Measurements from ENCODE around the gene PTPRJ. TPM values are rescaled to one million over a fixed set of nuclear protein-coding genes. Genes with fewer than 3 reads are reported as not detected.

Gene PTPRJ
- total and polyA plus RNA-seq, 2 donors, result 3.1 to 18.2 TPM

DNA sequence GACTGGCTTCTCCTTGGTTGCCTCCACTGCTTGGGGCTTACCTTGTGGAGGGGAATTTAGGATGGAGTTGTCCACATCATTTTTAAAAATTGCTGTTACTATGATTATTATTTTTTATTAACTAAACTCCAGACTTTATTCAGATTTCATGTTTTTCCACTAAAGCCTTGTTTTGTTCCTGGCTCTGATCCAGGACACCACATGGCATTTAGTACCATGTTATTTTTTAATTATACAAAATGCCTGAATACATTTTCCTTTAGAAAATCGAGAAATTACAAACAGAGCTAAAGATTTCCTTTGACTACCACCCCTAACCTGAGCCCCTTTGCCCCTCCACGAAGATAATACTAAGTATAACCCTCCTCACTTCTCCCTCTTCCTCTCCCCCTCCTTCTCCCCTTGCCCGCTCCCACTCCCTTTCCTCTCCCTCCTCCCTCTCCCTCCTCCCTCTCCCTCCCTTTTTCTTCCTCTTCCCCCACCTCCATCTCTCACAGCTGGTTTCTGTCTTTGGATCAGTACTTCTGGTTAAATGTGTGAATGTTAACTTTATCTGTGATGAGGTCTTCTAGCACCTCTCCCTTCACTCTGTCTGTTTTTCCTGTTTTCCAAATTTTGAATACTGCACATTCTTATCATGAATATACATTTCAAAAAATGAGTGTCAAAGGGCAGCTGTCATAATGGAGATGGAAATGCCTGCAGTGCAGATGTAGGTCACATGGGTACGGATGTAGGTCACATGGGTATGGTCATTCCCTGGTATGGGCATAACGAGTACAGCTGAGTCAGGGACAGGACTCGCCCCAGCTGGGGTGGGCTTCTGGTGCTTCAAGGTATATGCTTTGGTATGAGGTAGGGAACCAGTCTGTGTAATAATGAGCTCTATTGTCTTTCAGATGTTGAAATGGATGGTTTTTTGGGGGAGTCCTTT lies 181.9 kb downstream of the PTPRJ start:
- H3K36me3 ChIP-seq (ENCODE audit: insufficient read depth), result peaks cover 2% of the 10 kb centered on the region
- H3K27ac ChIP-seq (ENCODE audit: low read depth), result no peak overlapping the region
- WGBS, result 63% methylated on average over 6 of the region's 6 CpGs
- no peak for DNase-seq (ENCODE audit: extremely low spot score)
- H3K4me1 ChIP-seq (ENCODE audit: insufficient read depth), result no peaks in the 10 kb centered on the region
- no peak overlapping the region for H3K4me3 ChIP-seq (ENCODE audit: low read depth, low read length)

DNA sequence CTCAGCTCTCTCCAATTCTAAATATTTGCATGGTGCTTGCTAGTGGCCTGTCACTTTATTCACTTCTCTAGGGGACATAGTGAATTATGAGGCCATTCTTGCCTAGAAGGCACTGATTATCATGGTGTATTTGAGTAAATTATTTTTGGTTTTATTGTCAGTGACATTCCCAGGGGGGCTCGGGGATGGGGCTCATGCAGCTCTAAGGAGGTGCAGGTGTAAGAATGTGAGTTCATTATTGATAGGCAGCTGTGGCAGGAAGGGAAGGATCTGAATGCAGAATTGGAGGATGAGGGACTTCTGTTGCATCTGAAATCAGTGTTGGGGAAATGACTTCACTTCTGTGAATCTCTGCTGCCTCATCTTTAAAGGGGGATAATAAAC lies 182.5 kb downstream of the PTPRJ start:
- no peaks in the 10 kb centered on the region for H3K4me1 ChIP-seq (ENCODE audit: insufficient read depth)
- DNase-seq (ENCODE audit: extremely low spot score), result no peak
- H3K27ac ChIP-seq (ENCODE audit: low read depth), result no peak overlapping the region
- WGBS, result 76% methylated on average over 1 of the region's 1 CpG
- H3K4me3 ChIP-seq (ENCODE audit: low read depth, low read length), result no peak overlapping the region
- H3K36me3 ChIP-seq (ENCODE audit: insufficient read depth), result peaks cover 2% of the 10 kb centered on the region

DNA sequence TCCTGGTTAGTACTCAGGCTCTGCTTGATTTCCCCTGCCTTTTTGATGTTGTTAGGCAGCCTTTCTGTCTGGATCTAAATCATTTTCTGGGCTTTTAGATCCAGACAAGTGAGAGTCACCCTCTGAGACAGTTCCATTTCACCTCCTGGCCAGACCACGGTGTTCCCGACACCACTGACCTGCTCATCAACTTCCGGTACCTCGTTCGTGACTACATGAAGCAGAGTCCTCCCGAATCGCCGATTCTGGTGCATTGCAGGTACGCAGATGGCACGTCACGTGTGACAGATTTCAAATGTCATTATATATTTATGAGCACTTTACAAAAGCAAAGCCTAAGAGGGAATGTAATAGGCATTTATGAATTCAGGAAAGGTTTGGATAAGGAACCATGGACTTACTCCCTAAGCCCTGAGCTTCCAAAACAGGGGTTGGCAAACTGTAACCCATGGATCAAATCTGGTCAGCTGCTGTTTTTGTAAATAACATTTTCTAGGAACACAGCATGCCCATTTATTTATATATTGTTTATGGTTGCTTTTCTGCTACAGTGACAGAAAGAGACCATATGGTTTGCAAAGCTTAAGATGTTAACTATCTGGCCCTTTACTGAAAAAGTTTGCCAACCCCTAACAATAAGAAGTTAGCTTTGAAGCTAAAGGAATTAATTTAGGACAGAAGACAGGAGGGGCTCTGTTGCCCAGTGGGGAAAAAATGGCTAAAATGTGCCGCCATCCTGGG lies 183.2 kb downstream of the PTPRJ start:
- WGBS, result 89% methylated on average over 12 of the region's 12 CpGs
- DNase-seq (ENCODE audit: extremely low spot score), result no peak
- H3K27ac ChIP-seq (ENCODE audit: low read depth), result no peak overlapping the region
- no peak overlapping the region for H3K4me3 ChIP-seq (ENCODE audit: low read depth, low read length)
- H3K4me1 ChIP-seq (ENCODE audit: insufficient read depth), result no peaks in the 10 kb centered on the region
- peaks cover 2% of the 10 kb centered on the region for H3K36me3 ChIP-seq (ENCODE audit: insufficient read depth)

DNA sequence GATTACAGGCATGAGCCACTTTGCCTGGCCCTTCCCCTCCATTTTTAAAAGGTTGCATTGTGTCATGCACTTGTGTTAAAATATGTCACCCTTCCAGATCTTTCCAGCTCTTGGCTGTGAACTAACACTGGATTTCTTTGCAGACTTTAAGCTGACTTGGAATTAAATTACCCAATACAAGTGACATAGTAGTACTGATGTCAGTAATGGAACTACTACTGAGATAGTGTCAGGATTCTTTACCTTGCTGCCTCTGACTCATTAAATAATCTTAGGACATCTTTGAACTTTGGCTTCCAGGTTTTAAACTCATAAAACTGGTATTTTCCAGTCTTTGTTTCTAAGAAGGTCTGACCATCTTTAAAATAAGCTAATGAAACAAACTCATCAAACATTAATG lies 184.5 kb downstream of the PTPRJ start:
- no peak for DNase-seq (ENCODE audit: extremely low spot score)
- Histone ChIP-seq H3K27ac (ENCODE audit: low read depth) (no peak overlapping the region), H3K36me3 (ENCODE audit: insufficient read depth) (peaks cover 2% of the 10 kb centered on the region), H3K4me1 (ENCODE audit: insufficient read depth) (no peaks in the 10 kb centered on the region), H3K4me3 (ENCODE audit: low read depth, low read length) (no peak overlapping the region)

DNA sequence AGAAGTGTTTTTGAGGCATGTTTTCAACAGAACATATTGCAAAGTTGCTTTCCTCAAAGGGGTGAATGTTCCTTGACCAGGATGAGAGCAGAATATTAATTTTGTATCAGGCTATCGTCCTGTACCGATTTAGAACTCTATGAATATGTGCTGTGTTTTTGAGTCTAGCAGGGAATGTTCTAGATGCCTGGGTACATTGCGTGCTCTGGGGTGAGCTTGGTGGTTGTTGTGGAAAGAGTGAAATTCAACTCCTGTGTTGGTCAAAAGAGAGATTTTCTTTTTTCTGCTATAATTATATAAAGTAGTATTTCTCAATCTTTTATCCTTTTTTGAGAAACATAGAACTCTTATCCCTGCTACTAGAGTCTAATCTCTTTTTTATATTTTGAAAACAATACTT lies 185.1 kb downstream of the PTPRJ start:
- peaks cover 2% of the 10 kb centered on the region for H3K36me3 ChIP-seq (ENCODE audit: insufficient read depth)
- DNase-seq (ENCODE audit: extremely low spot score), result no peak
- H3K4me3 ChIP-seq (ENCODE audit: low read depth, low read length), result no peak overlapping the region
- WGBS, result 76% methylated on average over 3 of the region's 3 CpGs
- H3K4me1 ChIP-seq (ENCODE audit: insufficient read depth), result no peaks in the 10 kb centered on the region
- no peak overlapping the region for H3K27ac ChIP-seq (ENCODE audit: low read depth)

DNA sequence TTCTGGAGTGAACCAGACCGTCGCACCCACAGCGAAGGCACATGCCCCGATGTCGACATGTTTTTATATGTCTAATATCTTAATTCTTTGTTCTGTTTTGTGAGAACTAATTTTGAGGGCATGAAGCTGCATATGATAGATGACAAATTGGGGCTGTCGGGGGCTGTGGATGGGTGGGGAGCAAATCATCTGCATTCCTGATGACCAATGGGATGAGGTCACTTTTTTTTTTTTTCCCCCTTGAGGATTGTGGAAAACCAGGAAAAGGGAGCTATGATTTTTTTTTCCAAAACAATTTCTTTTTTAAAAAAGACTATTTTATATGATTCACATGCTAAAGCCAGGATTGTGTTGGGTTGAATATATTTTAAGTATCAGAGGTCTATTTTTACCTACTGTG lies 187.0 kb downstream of the PTPRJ start:
- no peak overlapping the region for H3K4me3 ChIP-seq (ENCODE audit: low read depth, low read length)
- H3K36me3 ChIP-seq (ENCODE audit: insufficient read depth), result peaks cover 2% of the 10 kb centered on the region
- no peaks in the 10 kb centered on the region for H3K4me1 ChIP-seq (ENCODE audit: insufficient read depth)
- no peak for DNase-seq (ENCODE audit: extremely low spot score)
- 87% methylated on average over 6 of the region's 6 CpGs for WGBS
- no peak overlapping the region for H3K27ac ChIP-seq (ENCODE audit: low read depth)

DNA sequence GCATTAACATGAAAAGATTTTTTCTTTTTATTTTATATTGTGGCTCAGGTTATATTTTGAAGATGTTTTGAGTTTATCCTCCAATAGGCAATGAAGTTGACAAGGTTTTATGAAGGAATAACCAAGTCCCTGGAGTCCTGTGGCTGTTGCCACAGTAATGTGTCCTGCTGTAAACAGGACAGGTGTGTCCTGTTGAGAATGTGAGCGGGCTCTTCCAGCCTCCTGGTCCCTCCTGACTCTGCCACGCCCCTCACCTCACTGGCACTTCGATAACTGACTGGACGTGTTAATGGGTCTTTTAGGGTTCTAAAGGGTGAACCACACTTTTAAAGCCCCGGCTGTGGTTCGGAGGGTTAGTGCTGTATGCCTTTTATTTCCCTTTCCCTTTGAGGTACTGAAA lies 188.5 kb downstream of the PTPRJ start:
- no peaks in the 10 kb centered on the region for H3K4me1 ChIP-seq (ENCODE audit: insufficient read depth)
- H3K4me3 ChIP-seq (ENCODE audit: low read depth, low read length), result no peak overlapping the region
- peaks cover 2% of the 10 kb centered on the region for H3K36me3 ChIP-seq (ENCODE audit: insufficient read depth)
- no peak for DNase-seq (ENCODE audit: extremely low spot score)
- WGBS, result 87% methylated on average over 6 of the region's 6 CpGs
- H3K27ac ChIP-seq (ENCODE audit: low read depth), result no peak overlapping the region

DNA sequence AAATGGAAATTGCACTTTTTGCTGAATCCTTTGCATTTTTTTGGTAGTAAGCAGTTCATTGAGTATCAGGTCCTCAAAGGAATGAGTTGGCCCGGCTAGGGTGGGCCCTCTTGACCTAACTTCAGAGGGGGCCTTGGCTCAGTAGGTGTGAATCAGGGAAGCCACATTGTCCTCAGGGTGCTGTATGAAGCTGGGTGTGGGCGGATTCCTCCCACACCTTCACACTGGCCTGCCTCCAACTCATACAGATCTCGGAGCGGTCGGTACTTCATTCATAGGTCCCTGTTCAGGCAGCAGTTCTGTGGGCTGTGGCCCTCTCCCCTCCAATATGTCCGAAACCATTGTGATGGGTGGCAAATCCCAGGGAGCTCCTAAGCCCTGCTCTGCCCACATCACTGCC lies 188.9 kb downstream of the PTPRJ start:
- 52% methylated on average over 6 of the region's 6 CpGs for WGBS
- Histone ChIP-seq H3K27ac (ENCODE audit: low read depth) (no peak overlapping the region), H3K4me1 (ENCODE audit: insufficient read depth) (no peaks in the 10 kb centered on the region), H3K4me3 (ENCODE audit: low read depth, low read length) (no peak overlapping the region), H3K36me3 (ENCODE audit: insufficient read depth) (no peaks in the 10 kb centered on the region)
- DNase-seq (ENCODE audit: extremely low spot score), result no peak

DNA sequence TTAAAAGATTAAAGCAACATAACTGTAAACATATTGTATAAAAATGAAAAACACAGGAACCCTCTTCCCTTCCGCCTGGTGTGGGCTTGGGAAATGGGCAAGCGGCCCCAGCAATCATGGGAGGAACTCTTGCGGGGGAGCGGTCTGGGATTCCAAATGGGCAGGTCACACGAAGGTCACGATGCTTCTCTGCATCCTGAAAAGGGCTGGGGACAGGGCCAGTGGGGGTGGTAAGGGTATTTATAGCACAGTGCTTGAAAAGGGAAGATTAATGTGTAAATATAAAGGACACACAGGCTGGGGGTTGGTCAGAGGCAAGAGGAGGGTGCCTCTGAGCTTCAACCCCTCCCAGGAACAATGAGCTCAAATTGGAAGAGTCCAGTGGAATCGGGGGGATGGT lies 189.4 kb downstream of the PTPRJ start:
- 32% methylated on average over 7 of the region's 7 CpGs for WGBS
- H3K27ac ChIP-seq (ENCODE audit: low read depth), result no peak overlapping the region

DNA sequence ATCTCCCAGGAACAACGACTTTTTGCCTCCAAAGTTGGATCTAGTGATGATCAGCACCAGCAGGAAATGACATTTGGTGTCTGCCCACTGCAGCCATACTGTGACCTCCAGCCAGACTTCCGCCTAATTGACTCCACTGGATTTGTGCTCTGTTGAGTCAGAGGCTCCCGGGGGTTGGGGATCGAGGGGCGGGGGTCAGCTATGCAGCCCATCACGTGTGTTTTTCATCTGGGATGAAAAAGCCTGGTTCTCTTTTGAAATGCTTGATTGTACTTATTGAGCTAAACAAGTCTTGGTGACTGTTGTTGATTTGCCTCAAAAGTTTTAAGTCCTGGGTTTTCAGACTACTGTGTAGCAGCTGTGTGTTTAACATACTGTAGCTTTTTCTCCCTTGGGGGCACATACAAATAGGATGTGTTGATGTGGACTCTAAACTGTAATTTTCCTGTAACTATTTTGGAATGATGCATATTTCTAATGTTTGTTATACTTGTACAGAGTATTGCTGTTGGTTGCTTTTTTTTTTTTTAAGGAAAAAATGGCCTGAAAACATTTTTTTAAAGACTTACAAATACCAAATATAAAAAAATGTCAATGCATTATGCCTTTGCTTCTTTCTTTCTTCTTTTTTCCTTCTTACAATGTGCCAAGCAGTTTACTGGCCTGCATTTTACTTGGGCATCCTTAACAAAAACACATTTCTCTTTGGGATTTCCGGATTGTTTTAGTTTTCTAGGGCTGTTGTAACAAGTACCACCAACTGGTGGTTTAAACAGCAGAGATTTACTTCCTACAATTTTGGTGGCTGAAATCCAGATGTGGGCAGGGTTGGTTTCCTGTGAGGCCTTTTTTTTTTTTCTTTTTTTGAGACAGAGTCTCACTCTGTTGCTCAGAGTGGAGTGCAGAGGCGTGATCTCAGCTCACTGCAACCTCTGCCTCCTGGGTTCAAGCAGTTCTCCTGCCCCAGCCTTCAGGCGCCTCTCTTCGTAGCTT lies 190.2 kb downstream of the PTPRJ start:
- no peaks in the 10 kb centered on the region for H3K4me1 ChIP-seq (ENCODE audit: insufficient read depth)
- whole genome bisulfite sequencing, result 50% methylated on average over 10 of the region's 10 CpGs
- DNase-seq (ENCODE audit: extremely low spot score), result no peak
- no peak overlapping the region for H3K4me3 ChIP-seq (ENCODE audit: low read depth, low read length)
- H3K27ac ChIP-seq (ENCODE audit: low read depth), result no peak overlapping the region
- H3K36me3 ChIP-seq (ENCODE audit: insufficient read depth), result no peaks in the 10 kb centered on the region

More for the DNA sequence above, 189.4 kb downstream of the PTPRJ start:
- Histone ChIP-seq H3K36me3 (ENCODE audit: insufficient read depth) (no peaks in the 10 kb centered on the region), H3K4me1 (ENCODE audit: insufficient read depth) (no peaks in the 10 kb centered on the region), H3K4me3 (ENCODE audit: low read depth, low read length) (no peak overlapping the region)
- no peak for DNase-seq (ENCODE audit: extremely low spot score)

DNA sequence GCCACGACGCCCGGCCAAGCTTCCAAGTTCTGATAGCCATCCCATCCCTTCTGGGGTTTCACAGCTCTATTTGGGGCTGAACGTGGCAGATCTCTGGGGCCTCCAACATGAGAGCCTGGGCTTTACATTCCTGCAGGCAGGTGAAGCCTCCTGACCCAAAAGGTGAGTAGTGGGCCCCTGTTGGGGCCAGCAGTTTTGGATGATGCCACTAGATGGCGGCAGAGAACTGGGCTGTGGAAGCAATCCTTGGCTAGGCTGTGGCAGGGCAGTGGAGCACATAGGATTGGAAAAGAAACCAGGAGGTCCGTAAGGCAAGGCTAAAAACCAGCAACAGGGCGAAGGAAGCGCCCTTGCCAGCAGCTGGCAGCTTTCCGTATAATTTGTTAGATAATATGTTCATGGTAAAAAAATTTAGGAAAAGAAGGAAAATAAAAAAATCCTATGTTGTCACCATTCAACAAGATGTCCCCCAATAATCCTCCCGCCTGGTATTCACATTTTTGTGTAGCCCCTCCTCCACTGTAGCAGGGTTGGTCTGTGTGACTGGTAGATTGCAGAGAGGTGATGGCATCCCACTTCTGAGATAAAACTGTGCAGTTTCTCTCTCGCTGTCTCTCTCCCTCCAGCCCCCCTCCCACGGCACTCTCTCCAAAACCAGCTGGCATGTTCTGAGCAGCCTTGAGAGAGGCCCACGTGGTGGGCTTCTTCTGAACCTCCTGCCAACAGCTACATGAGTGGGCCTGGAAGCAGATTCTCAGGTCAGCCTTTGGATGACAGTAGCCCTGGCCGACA lies 192.7 kb downstream of the PTPRJ start:
- H3K4me1 ChIP-seq (ENCODE audit: insufficient read depth), result no peaks in the 10 kb centered on the region
- no peak for DNase-seq (ENCODE audit: extremely low spot score)
- H3K4me3 ChIP-seq (ENCODE audit: low read depth, low read length), result no peak overlapping the region
- no peak overlapping the region for H3K27ac ChIP-seq (ENCODE audit: low read depth)
- 35% methylated on average over 14 of the region's 14 CpGs for WGBS
- no peaks in the 10 kb centered on the region for H3K36me3 ChIP-seq (ENCODE audit: insufficient read depth)

DNA sequence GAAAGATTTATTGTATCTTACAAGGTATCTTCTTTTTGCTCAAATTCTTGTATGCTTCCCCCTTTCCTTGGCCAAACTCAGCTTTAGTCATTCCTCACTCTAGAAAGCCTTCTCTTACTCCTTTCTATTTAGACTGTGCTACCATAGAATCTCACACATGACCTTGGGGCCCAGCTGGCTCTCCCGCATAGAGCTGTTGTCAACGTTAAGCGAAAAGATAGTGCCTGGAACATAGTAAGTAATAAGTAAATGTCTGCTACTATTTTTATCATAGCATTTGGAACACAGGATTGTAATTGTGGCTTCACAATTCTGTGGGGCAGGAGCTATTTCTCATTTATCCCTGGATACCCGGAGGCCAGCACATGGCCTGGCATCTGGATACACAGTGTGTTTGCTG lies 197.3 kb downstream of the PTPRJ start:
- Histone ChIP-seq H3K4me3 (ENCODE audit: low read depth, low read length) (no peak overlapping the region), H3K4me1 (ENCODE audit: insufficient read depth) (no peaks in the 10 kb centered on the region), H3K36me3 (ENCODE audit: insufficient read depth) (no peaks in the 10 kb centered on the region), H3K27ac (ENCODE audit: low read depth) (no peak overlapping the region)
- 78% methylated on average over 4 of the region's 4 CpGs for WGBS
- DNase-seq (ENCODE audit: extremely low spot score), result no peak

DNA sequence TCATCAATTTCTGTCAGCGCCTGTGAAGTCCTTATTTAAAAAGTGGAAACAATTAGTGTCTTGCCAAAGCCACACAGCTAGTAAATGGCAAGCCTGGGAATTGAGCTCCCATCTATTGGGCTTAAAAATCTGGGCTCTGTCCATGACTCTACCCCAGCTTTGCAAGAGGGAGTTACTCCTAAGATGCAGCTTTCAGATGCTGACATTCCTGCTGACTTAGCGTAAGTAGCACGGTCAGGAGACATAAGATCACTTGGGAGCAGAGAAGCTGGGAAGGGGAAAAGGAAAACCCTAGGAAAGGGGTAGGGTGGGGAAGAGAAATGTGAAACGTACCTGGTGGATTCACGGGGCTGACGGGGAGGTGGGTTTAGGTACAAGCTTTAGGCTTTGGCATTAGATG lies 200.3 kb downstream of the PTPRJ start:
- no peak overlapping the region for H3K4me3 ChIP-seq (ENCODE audit: low read depth, low read length)
- 78% methylated on average over 6 of the region's 6 CpGs for WGBS
- H3K27ac ChIP-seq (ENCODE audit: low read depth), result no peak overlapping the region
- H3K4me1 ChIP-seq (ENCODE audit: insufficient read depth), result no peaks in the 10 kb centered on the region
- no peaks in the 10 kb centered on the region for H3K36me3 ChIP-seq (ENCODE audit: insufficient read depth)
- DNase-seq (ENCODE audit: extremely low spot score), result no peak

All from urinary bladder (tissue), 4 donors.